ENCODE results near the gene RASGRF2.
"Not testable (repeated sequence)": the region's sequence is repeated elsewhere in the genome, so short reads cannot be mapped to it uniquely, and the experiment has no call there.

RASGRF2 gene

DNA sequence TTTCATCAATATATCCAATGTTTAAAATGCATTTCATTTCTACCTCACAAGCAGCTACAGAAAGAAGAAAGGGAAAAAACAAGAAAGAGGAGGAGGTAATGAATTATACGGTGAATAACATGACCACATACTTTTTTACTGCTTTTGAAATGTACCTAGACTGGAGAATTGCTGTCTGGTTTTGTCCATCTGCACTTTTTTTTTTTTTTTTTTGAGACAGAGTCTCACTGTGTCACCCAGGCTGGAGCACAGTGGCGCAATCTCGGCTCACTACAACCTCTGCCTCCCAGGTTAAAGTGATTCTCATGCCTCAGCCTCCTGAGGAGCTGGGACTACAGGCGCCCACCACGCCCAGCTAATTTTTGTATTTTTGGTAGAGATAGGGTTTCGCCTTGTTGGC lies 58.4 kb downstream of the RASGRF2 start:
- not testable (repeated sequence) for DNase-seq

DNA sequence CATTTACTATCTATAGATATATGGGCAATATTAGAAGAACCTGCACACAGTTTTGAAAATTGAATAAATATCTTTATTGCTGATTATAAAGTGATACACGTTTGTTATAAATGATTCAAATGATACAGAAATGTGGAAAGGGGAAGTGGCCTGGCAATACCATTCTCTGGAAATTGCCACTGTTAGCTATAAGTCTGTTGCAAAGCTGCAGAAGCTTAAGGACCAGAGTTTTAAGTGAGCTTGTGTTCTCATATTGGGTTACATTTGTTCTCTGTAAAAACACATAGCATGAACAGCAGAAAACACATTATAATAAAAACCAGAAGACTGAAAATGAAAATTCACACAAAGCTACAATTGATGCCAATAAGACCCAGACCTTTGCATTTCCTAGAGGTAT lies 59.6 kb downstream of the RASGRF2 start:
- DNase-seq = no peak

DNA sequence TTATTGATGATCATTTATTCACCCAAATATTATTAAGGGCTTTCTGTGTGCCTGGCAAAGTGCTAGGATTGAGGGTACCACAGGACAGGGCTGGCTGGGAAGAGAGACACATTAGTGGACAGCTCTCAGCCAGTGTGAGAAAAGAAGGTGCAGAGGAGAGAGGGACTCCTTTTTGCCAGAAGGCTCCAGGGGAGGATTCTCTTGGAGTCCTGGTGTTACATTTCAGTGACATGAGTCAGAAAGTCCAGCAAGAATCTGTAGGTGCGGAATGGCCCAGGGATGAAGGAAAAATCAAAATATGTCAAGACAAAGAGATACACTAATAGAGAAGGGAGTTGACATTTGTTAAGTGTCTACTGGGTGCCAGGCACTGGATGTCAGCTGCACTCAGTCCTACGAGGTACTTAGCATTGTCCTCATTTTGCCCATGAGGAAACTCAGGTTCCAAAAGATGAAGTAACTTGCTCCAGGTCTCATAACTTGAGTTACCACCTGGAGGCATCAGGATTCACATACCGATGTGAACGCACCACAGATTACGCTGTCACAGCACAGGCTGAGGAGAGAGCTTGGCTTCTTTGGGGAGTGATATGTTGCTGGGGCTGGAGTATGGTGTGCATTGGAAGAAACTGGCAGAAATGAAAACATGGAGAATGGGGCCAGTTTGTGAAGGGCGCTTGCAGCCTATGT lies 60.5 kb downstream of the RASGRF2 start:
- no peak for DNase-seq

GRCh38 chr5:81021486-81021885 lies 61.3 kb downstream of the RASGRF2 start:
- DNase-seq = no peak

DNA sequence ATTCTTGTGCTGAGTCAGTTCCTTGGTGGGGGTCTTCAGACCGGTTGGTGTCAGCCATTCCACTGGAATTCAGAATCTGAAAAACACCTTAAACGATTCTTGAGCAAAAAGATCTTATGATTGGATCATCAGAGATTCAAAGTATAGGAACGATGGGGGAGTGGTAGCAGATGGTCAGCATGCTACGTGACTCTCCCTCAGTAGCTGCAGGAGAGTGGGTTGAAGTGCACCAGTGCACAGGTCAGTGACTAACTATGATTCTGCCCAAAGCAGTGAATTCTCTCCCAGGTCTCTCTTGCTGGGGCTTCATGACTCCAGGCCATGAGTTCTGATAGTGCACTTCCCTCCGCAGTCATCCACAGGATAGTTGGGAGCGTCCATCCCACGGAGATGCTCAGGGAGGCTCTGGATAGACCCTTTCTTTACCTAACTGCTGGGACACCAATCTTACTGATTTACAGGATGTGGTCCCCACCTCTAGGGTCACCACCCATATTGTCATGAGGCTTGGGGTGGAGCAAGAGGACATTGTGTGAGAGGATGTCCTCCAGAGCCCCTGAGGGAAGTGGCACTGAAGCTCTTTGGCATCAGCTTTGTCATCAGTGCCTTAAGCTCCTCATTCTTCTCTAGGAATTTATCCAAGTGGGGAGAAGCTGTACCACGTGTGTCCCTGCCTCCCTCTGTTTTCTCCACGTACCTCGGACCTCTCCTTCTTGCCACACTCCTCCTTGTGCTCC lies 62.0 kb downstream of the RASGRF2 start:
- no peak for DNase-seq

- DNase-seq = no peak
Observed at GRCh38 chr5:81022688-81023084, 62.5 kb downstream of the RASGRF2 start.

- DNase-seq = no peak
Observed at GRCh38 chr5:81023261-81023970, 63.3 kb downstream of the RASGRF2 start.

- DNase-seq = no peak
Observed at GRCh38 chr5:81027481-81028058, 67.4 kb downstream of the RASGRF2 start.

DNA sequence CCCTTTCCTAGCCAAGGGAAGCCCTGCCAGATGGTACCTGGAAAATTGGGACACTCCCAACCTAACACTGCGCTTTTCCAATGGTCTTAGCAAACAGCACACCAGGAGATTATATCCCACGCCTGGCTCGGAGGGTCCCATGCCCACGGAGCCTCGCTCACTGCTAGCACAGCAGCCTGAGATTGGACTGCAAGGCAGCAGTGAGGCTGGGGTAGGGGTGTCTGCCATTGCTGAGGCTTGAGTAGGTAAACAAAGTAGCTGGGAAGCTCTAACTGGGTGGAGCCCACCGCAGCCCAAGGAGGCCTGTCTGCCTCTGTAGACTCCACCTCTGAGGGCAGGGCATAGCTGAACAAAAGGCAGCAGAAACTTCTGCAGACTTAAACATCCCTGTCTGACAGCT lies 68.7 kb downstream of the RASGRF2 start:
- not testable (repeated sequence) for DNase-seq

DNA sequence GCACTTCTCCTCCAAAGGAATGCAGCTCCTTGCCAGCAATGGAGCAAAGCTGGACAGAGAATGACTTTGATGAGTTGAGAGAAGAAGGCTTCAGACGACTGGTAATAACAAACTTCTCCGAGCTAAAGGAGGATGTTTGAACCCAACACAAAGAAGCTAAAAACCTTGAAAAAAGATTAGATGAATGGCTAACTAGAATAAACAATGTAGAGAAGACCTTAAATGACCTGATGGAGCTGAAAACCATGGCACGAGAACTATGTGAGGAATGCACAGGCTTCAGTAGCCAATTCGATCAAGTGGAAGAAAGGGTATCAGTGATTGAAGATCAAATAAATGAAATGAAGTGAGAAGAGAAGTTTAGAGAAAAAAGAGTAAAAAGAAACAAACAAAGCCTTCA lies 69.6 kb downstream of the RASGRF2 start:
- not testable (repeated sequence) for DNase-seq

- not testable (repeated sequence) for DNase-seq
Observed at GRCh38 chr5:81030236-81031034, 70.3 kb downstream of the RASGRF2 start.

DNA sequence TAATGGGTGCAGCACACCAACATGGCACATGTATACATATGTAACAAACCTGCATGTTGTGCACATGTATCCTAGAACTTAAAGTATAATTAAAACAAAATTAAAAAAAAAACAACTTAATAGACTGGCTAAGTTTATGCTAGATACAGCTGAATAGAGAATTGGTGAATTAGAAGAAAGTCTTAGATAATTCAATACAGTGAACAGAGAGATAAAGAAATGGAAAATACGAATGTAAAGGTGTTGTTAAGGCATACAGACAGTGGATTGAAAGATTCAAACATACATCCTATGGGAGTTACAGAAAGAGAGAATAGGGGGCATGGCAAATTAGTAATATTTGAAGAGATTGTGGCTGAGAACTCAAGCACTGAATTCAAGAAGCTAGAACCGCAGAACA lies 75.4 kb downstream of the RASGRF2 start:
- no peak for DNase-seq

DNA sequence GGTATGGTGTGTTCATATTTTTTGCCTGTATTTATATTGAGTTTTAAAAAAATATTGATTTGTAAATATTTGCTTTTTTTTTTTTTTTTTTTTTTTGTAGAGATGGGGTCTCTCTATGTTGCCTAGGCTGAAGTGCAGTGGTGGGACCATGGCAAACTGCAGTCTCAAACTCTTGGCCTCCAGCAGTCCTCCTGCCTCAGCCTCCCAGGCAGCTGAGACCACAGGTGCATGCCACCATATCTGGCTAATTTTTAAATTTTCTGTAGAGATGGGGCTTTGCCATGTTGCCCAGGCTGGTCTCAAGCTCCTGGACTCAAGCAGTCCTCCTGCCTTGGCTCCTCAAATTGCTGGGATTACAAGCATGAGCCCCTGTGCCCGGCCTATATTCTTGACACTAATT lies 78.3 kb downstream of the RASGRF2 start:
- DNase-seq = no peak

- DNase-seq = no peak
Observed at GRCh38 chr5:81044868-81045267, 84.7 kb downstream of the RASGRF2 start.

- no peak for DNase-seq
Observed at GRCh38 chr5:81045389-81045807, 85.2 kb downstream of the RASGRF2 start.

DNA sequence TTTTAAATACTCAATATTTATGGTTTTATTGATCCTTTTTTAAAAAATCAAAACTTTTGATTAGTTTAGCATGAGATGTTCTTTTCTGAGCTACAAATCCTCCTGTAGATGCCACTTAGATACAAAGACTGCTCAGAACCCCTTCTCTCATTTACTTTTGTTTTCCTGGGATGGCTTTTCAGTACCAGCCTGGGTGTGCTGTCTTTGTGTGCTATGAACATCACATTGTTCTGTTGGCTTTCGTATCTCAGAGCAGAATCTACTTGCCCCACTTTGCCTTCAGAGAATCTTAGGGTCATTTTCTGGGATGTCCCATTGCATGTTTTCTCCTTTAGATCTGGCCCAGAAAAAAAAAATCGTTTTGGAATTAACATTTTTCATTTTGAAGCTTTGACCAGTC lies 85.9 kb downstream of the RASGRF2 start:
- no peak for DNase-seq

DNA sequence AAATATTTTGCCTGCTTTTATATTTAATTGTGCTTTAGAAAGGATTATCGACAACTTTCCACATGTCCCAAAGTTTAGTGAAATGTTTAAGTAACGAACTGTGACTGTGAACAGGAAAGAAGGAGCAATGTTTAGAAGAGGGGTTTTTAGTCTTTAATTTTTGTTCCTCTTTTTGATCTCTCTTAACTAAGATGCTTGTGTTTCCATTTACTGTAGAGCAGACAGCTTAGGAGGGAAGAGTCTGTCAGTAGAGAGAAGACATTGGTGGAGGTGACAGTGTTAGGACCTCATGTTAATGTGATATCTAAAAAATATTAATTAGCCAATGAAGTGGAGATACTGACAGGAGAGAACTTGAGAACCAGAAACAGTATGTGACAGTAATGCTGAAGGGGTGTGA lies 92.2 kb downstream of the RASGRF2 start:
- DNase-seq = no peak

DNA sequence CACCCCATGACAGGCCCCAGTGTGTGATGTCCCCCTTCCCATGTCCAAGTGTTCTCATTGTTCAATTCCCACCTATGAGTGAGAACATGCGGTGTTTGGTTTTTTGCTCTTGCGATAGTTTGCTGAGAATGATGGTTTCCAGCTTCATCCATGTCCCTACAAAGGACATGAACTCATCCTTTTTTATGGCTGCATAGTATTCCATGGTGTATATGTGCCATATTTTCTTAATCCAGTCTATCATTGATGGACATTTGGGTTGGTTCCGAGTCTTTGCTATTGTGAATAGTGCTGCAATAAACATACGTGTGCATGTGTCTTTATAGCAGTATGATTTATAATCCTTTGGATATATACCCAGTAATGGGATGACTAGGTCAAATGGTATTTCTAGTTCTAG lies 93.1 kb downstream of the RASGRF2 start:
- DNase-seq = not testable (repeated sequence)

DNA sequence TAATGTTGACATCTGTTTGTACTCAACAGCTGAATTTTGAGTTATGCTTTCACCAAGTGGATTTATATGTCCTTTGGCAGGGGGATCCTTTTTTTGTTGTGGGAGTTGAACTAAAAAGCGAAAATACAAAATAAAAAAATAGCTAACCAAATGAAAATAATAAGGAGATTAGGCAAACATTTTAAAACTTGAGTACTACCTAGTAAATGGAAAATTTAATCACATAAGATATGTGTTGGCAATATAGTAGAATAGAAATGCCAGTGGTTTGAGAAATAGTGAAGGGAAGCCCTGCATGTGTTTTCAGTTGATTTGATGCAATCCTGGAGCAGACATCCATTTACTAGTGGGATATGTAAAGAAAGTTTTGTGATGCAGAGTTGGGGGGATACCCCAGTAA lies 98.0 kb downstream of the RASGRF2 start:
- no peak for DNase-seq

- DNase-seq = no peak
Observed at GRCh38 chr5:81065492-81065891, 105.3 kb downstream of the RASGRF2 start.

DNA sequence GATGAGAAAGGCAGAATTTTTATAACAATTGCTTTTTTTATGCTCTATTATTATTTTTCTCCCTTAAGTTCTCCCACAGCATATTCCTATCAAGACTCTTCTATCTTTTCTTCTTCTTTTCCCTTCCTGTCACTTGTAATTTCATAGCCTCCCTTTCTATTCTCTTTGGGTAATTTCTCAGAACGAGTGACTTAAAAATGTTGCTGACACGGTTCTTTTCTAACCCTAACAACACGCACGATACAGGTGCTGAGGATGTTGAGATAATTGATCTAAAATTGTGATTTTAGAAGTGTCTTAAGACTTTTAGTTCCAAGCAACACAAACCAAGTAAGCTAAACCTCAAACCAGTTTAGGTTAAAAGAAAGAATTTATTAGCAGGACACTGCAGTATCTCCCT lies 105.9 kb downstream of the RASGRF2 start:
- DNase-seq = no peak

Measured in nucleus accumbens (tissue), 56 donors.